NCI-H446 (cell line): ENCODE measurements around the gene PRAMEF4.
"Not testable (repeated sequence)": the region's sequence is repeated elsewhere in the genome, so short reads cannot be mapped to it uniquely, and the experiment has no call there.

Experiments used
- DNase-seq, 2 experiments: peaks; one replicate each; lab custom pipeline; 2025; lab: John Stamatoyannopoulos, UW

The PRAMEF4 gene

DNA sequence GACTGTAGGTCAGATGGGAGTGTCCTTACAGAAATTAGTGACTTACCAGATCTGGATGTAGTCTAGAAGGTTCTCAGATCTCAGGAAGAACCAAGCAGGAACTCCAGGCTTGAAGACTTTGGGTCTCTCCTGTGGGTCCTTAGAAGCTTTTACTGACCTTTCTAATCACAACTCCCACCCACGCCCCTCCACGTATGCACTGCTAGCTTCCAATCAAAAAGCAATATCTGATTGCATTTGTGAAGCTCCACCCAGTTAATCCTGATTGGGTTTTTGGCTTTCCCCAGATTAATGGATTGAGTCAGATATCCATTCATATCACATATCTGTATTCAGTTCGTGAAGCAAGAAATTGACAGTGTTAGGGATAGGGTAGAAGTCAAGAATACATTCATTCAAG, at the start of gene PRAMEF4:
Gene PRAMEF4 (minus strand): TSS at position 101 of the 400 bp plus-strand sequence. CDS start 2,807 bp downstream, outside the sequence.
- DNase-seq = not testable (repeated sequence)

DNA sequence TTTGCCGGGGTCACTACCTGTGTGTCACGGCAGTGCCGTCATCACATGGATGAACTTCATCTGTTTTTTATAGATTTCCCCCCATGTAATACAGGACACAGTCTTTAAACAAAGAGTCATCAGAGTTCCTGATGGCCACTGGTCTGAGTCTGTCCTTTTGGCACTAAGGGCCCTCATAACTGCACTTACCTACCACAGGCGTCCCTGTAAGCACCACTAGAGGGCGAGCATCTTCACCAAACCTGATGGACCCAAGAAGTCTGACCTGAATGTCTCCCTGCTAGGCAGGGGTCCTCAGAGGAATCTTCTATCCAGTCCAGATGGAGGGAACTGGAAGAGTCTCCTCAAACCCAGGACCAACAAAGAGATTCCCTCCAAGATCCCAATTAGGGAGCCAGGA, 38.4 kb upstream of the PRAMEF4 start:
- not testable (repeated sequence) for DNase-seq

DNA sequence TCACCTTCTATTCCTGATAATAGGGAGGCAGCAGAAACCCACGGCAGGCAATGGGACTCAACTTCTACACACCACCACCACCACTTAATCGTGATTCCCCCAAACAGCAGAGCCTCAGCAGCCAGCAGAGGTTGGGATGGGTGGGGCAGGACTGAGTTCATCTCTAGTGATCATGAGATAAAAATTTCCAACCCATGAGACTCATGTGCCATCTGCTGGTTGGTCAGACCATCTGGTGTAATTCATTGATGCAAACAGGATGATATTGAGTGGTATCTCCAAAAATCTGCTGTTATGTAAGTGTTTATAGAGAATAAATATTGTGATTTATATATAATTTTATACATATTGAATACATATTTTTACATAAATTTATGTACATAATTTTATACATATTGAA, 35.7 kb upstream of the PRAMEF4 start:
- DNase-seq = not testable (repeated sequence)

DNA sequence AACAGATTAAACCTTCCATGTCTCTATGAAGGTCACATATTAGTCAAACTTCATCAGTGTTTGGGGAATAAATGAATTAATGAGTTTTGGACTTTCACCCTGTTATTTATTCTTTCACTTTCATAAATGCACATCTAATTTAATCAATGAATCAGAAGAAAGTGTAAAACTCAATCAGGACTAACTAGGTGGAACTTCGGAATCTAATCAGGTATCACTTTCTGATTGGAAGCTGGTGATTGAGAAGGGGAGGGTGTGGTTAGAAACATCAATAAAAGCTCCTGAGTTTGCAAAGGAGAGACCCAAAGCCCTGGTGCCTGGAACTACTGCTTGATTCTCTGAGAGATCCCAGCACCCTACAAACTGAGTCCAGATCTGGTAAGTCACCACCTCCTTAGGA, 30.3 kb upstream of the PRAMEF4 start, which contains the start of gene PRAMEF7:
Gene PRAMEF7 (plus strand): TSS at position 301 of the 400 bp plus-strand sequence. CDS start 1,083 bp downstream, outside the sequence.
- not testable (repeated sequence) for DNase-seq

DNA sequence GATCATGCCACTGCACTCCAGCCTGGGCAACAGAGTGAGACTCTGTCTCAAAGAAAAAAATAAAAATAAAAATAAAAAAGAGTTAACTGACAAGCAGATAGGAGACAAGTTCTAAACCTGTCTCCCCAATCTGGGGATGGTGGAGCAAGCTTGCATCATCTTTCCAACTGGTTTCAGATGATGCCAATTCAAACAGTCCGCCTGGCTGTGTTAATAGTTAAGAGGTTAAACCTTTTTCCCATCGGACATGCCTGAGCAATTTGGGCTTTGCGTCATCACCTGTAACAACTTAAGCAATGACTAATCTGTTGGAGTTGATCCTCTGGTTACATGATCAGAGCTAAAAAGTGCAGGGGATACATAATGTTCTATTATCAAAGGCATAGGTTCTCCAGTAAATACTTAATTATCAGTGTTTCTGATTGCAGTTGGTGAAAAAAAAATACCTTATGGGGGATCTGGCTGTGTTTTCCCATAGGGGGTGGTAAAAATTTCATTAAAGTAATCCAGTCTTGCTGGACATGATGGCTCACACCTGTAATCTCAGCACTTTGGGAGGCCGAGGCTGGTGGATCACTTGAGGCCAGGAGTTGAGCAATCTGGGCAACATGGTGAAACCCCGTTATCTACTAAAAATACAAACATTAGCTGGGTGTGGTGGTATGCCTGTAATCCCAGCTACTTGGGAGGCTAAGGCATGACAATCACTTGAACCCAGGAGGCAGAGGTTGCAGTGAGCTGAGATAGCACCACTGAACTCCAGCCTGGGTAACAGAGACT, 18.0 kb upstream of the PRAMEF4 start:
- DNase-seq = not testable (repeated sequence)

DNA sequence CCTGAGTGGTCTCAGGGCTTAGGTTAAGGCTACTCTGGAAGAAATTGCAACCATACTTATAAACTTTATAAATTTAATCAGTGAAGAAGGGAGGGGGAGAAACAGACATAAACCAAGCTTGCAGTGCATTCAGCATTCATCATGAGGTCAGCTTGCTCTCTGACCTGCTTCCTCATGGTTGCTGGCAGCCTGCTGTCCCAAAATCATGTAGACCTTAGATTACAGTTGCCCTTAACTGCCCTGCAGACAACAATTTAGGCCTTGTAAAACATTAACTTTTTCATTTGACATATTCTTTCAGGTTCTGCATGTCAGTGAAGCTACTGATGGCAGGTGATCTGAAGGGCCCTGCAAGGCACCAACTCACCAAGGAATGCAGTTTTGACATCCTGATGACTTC, 13.2 kb upstream of the PRAMEF4 start:
- not testable (repeated sequence) for DNase-seq

DNA sequence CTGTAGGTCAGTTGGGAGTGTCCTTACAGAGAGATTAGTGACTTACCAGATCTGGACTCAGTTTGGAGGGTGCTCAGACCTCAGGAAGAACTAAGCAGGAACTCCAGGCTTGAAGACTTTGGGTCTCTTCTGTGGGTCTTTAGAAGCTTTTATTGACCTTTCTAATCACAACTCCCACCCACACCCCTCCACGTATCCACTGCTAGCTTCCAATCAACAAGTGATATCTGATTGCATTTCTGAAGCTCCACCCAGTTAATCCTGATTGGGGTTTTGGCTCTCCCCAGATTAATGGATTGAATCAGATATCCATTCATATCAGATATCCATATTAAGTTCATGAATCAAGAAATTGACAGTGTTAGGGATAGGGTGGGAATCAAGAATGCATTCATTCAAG, 12.2 kb upstream of the PRAMEF4 start, which contains the start of gene PRAMEF10:
Gene PRAMEF10 (minus strand): TSS at position 101 of the 400 bp plus-strand sequence. CDS start 2,423 bp downstream, outside the sequence.
- not testable (repeated sequence) for DNase-seq

DNA sequence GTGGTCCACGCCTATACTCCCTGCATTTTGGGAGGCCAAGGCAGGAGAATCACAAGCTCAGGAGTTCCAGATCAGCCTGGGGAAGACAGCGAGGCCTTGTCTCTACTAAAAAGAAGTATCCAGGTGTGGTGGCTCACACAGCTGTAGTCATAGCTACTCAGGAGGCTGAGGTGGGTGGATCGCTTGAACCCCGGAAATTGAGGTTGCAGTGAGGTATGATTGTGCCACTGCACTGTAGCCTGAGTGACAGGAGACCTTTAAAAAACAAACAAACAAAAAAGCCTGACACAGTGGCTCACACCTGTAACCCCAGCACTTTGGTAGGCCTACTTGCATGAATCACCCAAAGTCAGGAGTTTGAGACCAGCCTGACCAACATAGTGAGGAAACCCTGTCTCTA, 7.5 kb downstream of the PRAMEF4 start:
- DNase-seq = not testable (repeated sequence)

DNA sequence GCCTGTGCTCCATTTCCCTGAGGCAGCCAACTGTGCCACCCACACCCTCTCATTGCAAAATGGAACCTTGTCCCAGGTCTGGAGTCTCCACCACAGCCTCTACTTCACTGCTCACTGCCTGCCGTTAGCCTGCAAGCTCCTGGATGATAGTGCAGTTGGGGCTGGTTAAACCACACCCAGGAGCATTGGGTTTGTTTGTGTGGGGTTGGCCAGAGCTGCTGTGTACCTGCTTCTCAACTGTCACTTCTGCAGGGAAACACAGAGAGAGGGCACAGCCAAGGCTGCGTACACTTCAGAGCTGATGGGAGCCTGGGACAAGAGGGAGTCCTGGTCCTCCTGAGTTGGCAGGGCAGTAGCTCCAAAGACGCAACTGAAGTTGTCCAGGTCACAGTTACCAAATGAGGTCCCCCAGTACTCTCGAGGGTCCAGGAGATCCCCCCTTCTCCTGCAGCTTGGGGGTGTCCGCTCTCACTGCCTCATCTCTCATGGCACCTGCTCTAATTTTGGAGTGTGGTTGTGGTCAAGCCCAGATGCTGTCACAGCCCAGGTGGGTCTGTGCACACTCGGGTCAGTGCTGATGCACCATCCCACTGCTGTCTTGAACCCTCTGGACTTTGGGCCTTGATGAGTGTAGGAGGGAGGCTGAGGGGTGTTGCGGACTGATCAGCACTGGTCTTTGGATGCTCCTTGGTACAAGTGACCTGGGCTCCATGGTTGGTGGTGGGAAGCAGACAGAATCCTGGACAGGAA, 22.7 kb downstream of the PRAMEF4 start:
- not testable (repeated sequence) for DNase-seq

DNA sequence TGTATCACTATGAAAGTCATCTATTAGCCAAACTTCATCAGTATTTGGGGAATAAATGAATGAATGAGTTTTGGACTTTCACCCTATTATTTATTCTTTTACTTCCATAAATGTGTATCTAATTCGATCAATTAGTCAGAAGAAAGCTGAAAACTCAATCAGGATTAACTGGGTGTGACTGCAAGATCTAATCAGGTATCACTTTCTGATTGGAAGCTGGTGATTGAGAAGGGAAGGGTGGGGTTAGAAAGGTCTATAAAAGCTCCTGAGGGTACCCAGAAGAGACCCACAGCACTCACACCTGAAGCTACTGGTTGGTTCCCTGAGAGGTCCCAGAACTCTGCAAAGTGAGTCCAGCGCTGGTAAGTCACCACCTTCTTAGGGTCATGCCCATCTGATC, 29.2 kb downstream of the PRAMEF4 start, which contains the start of gene PRAMEF2:
Gene PRAMEF2 (plus strand): TSS at position 301 of the 400 bp plus-strand sequence. CDS start 1,924 bp downstream, outside the sequence.
- DNase-seq = not testable (repeated sequence)

DNA sequence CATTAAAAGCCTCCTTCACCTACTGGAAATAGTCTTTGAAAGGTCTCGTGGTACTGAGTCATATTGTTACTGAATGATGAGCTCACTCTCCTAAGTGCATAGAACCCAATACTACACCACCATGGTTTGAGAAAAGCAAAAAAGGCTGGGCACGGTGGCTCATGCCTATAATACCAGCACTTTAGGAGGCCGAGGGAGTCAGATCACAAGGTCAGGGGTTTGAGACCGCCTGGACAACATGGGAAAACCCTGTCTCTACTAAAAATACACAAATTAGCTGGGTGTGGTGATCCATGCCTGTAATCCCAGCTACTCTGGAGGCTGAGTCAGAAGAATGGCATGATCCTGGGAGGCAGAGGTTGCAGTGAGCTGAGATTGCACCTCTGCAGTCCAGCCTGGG, 34.2 kb downstream of the PRAMEF4 start:
- no peak for DNase-seq

DNA sequence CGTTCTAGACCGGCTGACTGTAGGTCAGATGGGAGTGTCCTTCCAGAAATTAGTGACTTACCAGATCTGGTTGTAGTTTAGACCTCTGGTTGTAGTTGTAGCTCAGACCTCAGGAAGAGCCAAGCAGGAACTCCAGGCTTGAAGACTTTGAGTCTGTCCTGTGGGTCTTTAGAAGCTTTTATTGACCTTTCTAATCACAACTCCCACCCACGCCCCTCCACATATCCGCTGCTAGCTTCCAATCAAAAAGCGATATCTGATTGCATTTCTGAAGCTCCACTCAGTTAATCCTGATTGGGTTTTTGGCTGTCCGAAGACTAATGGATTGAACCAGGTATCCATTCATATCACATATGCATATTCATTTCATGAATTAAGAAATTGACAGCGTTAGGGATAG, 37.4 kb downstream of the PRAMEF4 start, which contains the start of gene HNRNPCL1:
Gene HNRNPCL1 (minus strand): TSS at position 101 of the 400 bp plus-strand sequence. CDS start 431 bp downstream, outside the sequence.
- DNase-seq = not testable (repeated sequence)

DNA sequence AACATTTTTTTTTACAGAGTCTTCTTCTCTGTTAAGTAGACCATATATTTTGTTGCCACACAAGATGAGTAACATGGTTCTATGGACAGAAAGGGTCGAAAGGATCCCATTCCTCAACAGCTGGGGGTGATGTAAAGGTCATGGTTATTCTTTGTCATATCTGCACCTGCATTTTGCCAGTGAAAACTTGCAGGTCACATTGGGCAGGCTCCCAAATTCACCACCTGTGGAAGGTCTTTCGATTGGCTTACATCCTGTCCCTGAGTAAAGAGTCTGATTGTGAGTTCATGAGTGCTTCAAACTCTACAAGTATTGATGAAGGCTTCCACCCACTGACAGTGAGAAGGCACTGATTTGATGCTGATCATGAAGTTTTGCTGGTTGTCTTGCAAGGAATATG, 52.8 kb downstream of the PRAMEF4 start:
- not testable (repeated sequence) for DNase-seq

DNA sequence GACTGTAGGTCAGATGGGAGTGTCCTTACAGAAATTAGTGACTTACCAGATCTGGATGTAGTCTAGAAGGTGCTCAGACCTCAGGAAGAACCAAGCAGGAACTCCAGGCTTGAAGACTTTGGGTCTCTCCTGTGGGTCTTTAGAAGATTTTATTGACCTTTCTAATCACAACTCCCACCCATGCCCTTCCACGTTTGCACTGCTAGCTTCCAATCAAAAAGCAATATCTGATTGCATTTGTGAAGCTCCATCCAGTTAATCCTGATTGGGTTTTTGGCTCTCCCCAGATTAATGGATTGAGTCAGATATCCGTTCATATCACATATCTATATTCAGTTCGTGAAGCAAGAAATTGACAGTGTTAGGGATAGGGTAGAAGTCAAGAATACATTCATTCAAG, 54.7 kb downstream of the PRAMEF4 start, which contains the start of gene PRAMEF11:
Gene PRAMEF11 (minus strand): TSS at position 101 of the 400 bp plus-strand sequence. CDS start 2,621 bp downstream, outside the sequence.
- DNase-seq = not testable (repeated sequence)
